ENCODE measurements around the gene NAP1L4. TPM values are rescaled to one million over a fixed set of nuclear protein-coding genes. Genes with fewer than 3 reads are reported as not detected.

The NAP1L4 gene
- total and polyA plus RNA-seq, 7 experiments from 2014 or later, result 134 to 356 (median 292) TPM

DNA sequence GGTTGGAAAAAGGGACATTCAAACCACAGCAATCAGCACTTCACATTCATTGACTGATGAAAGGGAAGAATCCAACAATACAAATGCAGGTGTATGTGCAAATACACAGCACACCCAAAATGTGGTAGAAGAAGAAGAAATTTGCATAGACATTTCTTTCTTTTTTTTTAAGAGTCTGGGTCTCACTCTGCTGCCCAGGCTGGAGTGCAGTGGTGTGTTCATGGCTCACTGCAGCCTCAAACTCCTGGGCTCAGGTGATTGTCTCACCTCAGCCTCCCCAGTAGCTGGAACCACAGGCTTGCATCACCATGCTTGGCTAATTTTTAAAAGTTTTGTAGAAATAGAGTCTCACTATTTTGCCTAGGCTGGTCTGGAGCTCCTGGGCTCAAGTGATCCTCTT is 43.2 kb upstream of the NAP1L4 start:
- no peak for DNase-seq
- ChIA-PET POLR2A (interaction anchor here (1.1 kb wide), 1 partner anchor 46 kb away, joined by 4 read pairs; no protein-coding TSS in a partner anchor), CTCF (interaction anchor here (0.7 to 4.6 kb wide), 4 partner anchors 20 to 305 kb away, joined by 3 to 25 read pairs (median 4); no protein-coding TSS in a partner anchor)
- no peaks in the 10 kb centered on the region for H3K27me3 ChIP-seq (ENCODE audit: control insufficient read depth in 2 of 2, insufficient read depth in 2 of 2, low read length in 2 of 2)
- peaks cover 7 to 68% (median 11%) of the 10 kb centered on the region in 3 experiments for H3K36me3 ChIP-seq (ENCODE audit: control insufficient read depth in 2 of 3, insufficient read depth in 3 of 3, low read length in 3 of 3)
- ATAC-seq, result no peak
- Mint-ChIP-seq H3K9me3 (no peaks in the 10 kb centered on the region), H3K27ac (peak overlapping the region in 1 of 9 donors; percentile 64), H3K4me1 (peaks cover 16 to 45% (median 22%) of the 10 kb centered on the region in 7 donors), H3K4me3 (no peak overlapping the region), H3K36me3 (peaks cover 8 to 61% (median 28%) of the 10 kb centered on the region in 5 donors), H3K27me3 (no peaks in the 10 kb centered on the region)
- no peak overlapping the region for H3K4me3 ChIP-seq (ENCODE audit: low read length)
- H3K4me1 ChIP-seq (ENCODE audit: control insufficient read depth in 2 of 2, insufficient read depth in 2 of 2, low read length in 2 of 2), result peaks cover 3 to 7% of the 10 kb centered on the region in 2 donors
- no peak overlapping the region for H3K27ac ChIP-seq (ENCODE audit: low read depth, low read length)
- no peaks in the 10 kb centered on the region for H3K9me3 ChIP-seq (ENCODE audit: control insufficient read depth in 2 of 3, low read length in 3 of 3)
- intact Hi-C loops (cut with micrococcal nuclease), result no loop called here

DNA sequence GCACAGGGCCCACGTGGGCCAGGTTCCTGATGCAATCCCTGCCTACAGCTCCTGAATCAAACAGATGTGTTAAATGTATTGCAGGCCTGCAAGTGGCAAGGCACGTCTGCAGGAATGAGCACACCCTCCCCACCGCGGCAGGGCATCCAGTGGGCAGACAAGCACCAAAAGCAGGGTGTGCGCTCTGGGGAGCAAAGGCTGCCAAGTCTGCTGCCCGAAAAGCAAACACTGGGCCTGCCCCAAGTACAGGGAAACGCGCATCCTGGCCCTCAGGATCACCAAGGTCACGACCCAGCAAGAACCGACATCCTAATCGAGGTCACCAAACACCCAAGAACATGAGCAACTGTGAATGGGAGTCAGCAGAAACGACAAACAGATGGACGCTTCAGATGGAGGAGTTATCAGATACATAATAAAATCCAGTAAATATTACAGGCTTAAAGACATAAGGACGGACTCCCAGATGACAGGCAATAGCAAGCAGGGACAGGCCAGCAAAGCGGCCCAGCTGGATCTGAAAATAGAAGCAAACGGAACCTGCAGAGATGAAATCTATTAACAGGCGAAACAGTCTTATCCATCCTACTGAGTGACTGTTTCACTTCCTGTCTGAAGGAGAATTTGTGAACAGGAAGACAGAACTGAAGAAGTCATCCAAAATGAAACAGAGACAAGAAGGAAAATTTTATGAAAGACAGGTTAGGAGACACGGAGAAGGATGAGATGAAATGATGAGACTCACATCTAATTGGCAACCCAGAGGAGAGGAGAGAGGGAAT is 38.4 kb upstream of the NAP1L4 start:
- ATAC-seq, result peak; percentile 29
- peaks cover 17 to 60% (median 27%) of the 10 kb centered on the region in 5 donors for H3K36me3 Mint-ChIP-seq
- H3K9me3 ChIP-seq (ENCODE audit: control insufficient read depth in 2 of 3, low read length in 3 of 3), result no peaks in the 10 kb centered on the region
- H3K27me3 Mint-ChIP-seq, result no peaks in the 10 kb centered on the region
- ChIA-PET POLR2A (no interaction called here), CTCF (interaction anchor here (0.8 kb wide), 1 partner anchor 81 kb away, joined by 3 read pairs; no protein-coding TSS in a partner anchor)
- H3K4me3 Mint-ChIP-seq, result no peak overlapping the region
- H3K27ac ChIP-seq (ENCODE audit: low read depth, low read length), result no peak overlapping the region
- H3K4me1 Mint-ChIP-seq, result peaks cover 0 to 24% (median 5%) of the 10 kb centered on the region in 7 donors
- intact Hi-C loops (cut with micrococcal nuclease), result no loop called here
- H3K27me3 ChIP-seq (ENCODE audit: control insufficient read depth in 2 of 2, insufficient read depth in 2 of 2, low read length in 2 of 2), result no peaks in the 10 kb centered on the region
- H3K9me3 Mint-ChIP-seq, result peaks cover 0 to 2% (median 0%) of the 10 kb centered on the region in 11 donors
- peaks cover 3 to 60% (median 10%) of the 10 kb centered on the region in 3 experiments for H3K36me3 ChIP-seq (ENCODE audit: control insufficient read depth in 2 of 3, insufficient read depth in 3 of 3, low read length in 3 of 3)
- peak overlapping the region in 5 of 9 donors; percentile 2 to 37 (median 8) for H3K27ac Mint-ChIP-seq
- no peak overlapping the region for H3K4me3 ChIP-seq (ENCODE audit: low read length)
- no peak for DNase-seq
- H3K4me1 ChIP-seq (ENCODE audit: control insufficient read depth in 2 of 2, insufficient read depth in 2 of 2, low read length in 2 of 2), result no peaks in the 10 kb centered on the region

DNA sequence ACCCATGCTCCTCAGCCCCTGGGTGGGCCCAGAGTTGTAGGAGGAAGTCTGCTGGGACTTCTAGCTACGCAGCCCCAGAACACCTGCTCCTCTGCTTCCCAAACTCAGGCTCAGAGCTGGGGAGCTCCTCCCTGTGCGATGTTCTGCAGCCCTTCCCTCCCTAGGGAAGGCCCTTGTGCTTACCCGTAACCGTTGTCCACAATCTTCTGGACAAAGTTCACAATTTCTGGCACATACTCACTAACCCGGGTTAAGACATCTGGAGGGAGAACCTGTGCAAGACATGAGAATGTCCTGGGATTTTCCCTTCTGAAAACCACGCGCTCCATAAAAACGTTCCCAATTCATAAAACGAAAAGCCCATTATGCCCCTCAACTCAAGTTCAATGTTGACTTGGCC is 36.7 kb upstream of the NAP1L4 start:
- H3K27ac Mint-ChIP-seq, result peak overlapping the region in 1 of 9 donors; percentile 55
- Histone ChIP-seq H3K27ac (ENCODE audit: low read depth, low read length) (no peak overlapping the region), H3K9me3 (ENCODE audit: control insufficient read depth in 2 of 3, low read length in 3 of 3) (no peaks in the 10 kb centered on the region), H3K36me3 (ENCODE audit: control insufficient read depth in 2 of 3, insufficient read depth in 3 of 3, low read length in 3 of 3) (peaks cover 3 to 59% (median 10%) of the 10 kb centered on the region in 3 experiments), H3K27me3 (ENCODE audit: control insufficient read depth in 2 of 2, insufficient read depth in 2 of 2, low read length in 2 of 2) (no peaks in the 10 kb centered on the region), H3K4me3 (ENCODE audit: low read length) (no peak overlapping the region), H3K4me1 (ENCODE audit: control insufficient read depth in 2 of 2, insufficient read depth in 2 of 2, low read length in 2 of 2) (no peaks in the 10 kb centered on the region)
- peaks cover 13 to 54% (median 23%) of the 10 kb centered on the region in 5 donors for H3K36me3 Mint-ChIP-seq
- H3K4me3 Mint-ChIP-seq, result no peak overlapping the region
- no peaks in the 10 kb centered on the region for H3K27me3 Mint-ChIP-seq
- no peak for ATAC-seq
- H3K9me3 Mint-ChIP-seq, result peaks cover 0 to 2% (median 0%) of the 10 kb centered on the region in 11 donors
- CTCF ChIA-PET, result interaction anchor here (0.7 kb wide), 1 partner anchor 63 kb away, joined by 3 read pairs; no protein-coding TSS in a partner anchor
- intact Hi-C loops (cut with micrococcal nuclease), result no loop called here
- DNase-seq, result no peak
- H3K4me1 Mint-ChIP-seq, result peaks cover 0 to 24% (median 5%) of the 10 kb centered on the region in 7 donors
- POLR2A ChIA-PET, result no interaction called here

DNA sequence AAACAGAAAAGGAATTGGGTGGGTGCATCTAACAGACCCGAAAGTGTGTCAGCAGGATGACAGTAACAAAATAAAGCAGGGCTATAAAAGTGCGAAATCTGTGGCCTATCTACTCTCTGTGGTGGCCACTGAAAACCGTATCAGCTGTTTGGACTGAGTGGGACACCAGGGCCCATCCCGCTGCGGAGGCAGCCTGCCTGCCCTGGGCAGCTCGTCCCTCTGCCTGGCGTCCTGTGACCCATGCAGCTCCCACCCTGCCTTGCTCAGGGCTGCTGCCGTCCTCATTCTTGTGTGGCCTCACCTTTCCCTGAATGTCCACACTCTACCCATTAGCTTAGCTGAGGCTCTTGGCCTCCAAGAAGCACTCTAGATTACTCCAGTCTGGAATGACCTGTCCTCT is 34.7 kb upstream of the NAP1L4 start:
- H3K9me3 Mint-ChIP-seq, result peaks cover 0 to 2% (median 0%) of the 10 kb centered on the region in 11 donors
- POLR2A ChIA-PET, result no interaction called here
- Histone ChIP-seq H3K9me3 (ENCODE audit: control insufficient read depth in 2 of 3, low read length in 3 of 3) (no peaks in the 10 kb centered on the region), H3K27ac (ENCODE audit: low read depth, low read length) (no peak overlapping the region), H3K4me1 (ENCODE audit: control insufficient read depth in 2 of 2, insufficient read depth in 2 of 2, low read length in 2 of 2) (peaks cover 0 to 14% of the 10 kb centered on the region in 2 donors), H3K4me3 (ENCODE audit: low read length) (no peak overlapping the region), H3K36me3 (ENCODE audit: control insufficient read depth in 2 of 3, insufficient read depth in 3 of 3, low read length in 3 of 3) (peaks cover 3 to 49% (median 10%) of the 10 kb centered on the region in 3 experiments), H3K27me3 (ENCODE audit: control insufficient read depth in 2 of 2, insufficient read depth in 2 of 2, low read length in 2 of 2) (no peaks in the 10 kb centered on the region)
- intact Hi-C loops (cut with micrococcal nuclease), result no loop called here
- ATAC-seq (no peak), DNase-seq (no peak)
- no peak overlapping the region for H3K27ac Mint-ChIP-seq
- no peak overlapping the region for H3K4me3 Mint-ChIP-seq
- H3K36me3 Mint-ChIP-seq, result peaks cover 13 to 40% (median 23%) of the 10 kb centered on the region in 5 donors
- peaks cover 16 to 35% (median 24%) of the 10 kb centered on the region in 7 donors for H3K4me1 Mint-ChIP-seq
- no peaks in the 10 kb centered on the region for H3K27me3 Mint-ChIP-seq
- CTCF ChIA-PET, result interaction anchor here (1.0 kb wide), 1 partner anchor 12 kb away, joined by 3 read pairs; no protein-coding TSS in a partner anchor

DNA sequence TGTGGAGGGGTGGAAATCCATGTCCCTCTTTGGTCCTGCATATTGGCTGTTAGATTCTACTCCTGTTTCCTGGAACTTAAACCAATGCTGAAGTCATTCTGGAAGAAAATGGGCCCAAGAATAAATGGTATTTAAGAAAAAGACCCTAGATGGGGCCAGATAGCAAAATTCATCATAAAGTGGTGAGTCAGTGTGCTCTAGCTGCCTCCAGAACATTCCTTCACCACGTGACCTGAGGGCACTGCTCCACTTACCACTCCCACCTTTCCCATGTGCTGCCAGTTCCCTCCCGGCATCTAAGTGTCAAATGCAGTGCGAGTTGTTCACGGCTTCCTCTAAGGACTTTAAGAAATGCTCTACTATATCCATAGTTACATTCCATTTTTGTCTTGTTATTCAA is 30.9 kb upstream of the NAP1L4 start:
- peak overlapping the region; percentile 37 for H3K27ac ChIP-seq (ENCODE audit: low read depth, low read length)
- H3K4me1 Mint-ChIP-seq, result peaks cover 21 to 46% (median 37%) of the 10 kb centered on the region in 7 donors
- POLR2A ChIA-PET, result interaction anchor here (0.6 to 1.6 kb wide), 4 partner anchors 33 to 488 kb away, joined by 3 to 5 read pairs (median 4); no protein-coding TSS in a partner anchor
- H3K9me3 ChIP-seq (ENCODE audit: control insufficient read depth in 2 of 3, low read length in 3 of 3), result no peaks in the 10 kb centered on the region
- no peaks in the 10 kb centered on the region for H3K27me3 Mint-ChIP-seq
- DNase-seq (no peak), ATAC-seq (no peak)
- peaks cover 4 to 23% (median 8%) of the 10 kb centered on the region in 5 donors for H3K36me3 Mint-ChIP-seq
- intact Hi-C loops (cut with micrococcal nuclease), result loop anchor here in 1 of 2 donors (1.0 kb wide), 1 partner anchor 9 kb away; no protein-coding TSS in a partner anchor
- H3K4me3 ChIP-seq (ENCODE audit: low read length), result no peak overlapping the region
- H3K27me3 ChIP-seq (ENCODE audit: control insufficient read depth in 2 of 2, insufficient read depth in 2 of 2, low read length in 2 of 2), result no peaks in the 10 kb centered on the region
- H3K9me3 Mint-ChIP-seq, result peaks cover 0 to under 1% (median 0%) of the 10 kb centered on the region in 11 donors
- H3K27ac Mint-ChIP-seq, result peak overlapping the region; percentile 30 to 88 (median 78)
- peaks cover 0 to 45% (median 3%) of the 10 kb centered on the region in 3 experiments for H3K36me3 ChIP-seq (ENCODE audit: control insufficient read depth in 2 of 3, insufficient read depth in 3 of 3, low read length in 3 of 3)
- H3K4me1 ChIP-seq (ENCODE audit: control insufficient read depth in 2 of 2, insufficient read depth in 2 of 2, low read length in 2 of 2), result peaks cover 0 to 17% of the 10 kb centered on the region in 2 donors
- CTCF ChIA-PET, result interaction anchor here (0.8 to 4.1 kb wide), 5 partner anchors 15 to 490 kb away, joined by 3 to 43 read pairs (median 4); no protein-coding TSS in a partner anchor
- H3K4me3 Mint-ChIP-seq, result peak overlapping the region in 5 of 10 donors; percentile 12 to 62 (median 57)

DNA sequence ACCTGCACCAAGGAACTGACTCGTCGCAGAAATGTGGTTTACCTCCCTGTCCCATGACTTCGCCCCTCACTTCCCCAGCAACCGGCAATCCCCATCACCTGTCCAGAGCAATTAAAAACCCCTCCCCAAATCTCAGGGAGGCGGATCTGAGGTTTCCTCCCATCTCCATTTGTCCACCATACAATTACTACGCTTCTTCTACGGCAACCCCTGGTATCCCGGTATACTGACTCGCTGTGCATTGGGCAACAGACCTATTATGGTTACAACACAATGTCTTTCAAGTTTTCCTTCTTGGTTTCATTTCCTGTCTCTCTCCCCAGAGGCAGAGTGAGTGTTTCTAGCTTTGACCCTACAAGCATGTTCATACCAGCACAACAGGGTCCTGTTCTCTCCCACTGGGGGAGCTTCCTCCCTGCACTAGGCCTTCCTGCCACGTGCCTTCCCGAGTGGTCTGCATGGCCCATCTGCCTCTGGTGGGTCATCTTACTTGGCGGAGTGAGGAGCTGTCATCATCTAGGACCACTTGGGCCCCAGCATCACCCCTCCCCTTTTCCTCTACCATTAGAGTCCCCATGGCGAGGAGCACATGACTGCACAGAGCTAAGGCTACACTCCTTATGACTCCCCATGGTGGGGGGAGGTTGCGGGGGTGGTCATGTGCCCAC is 30.3 kb upstream of the NAP1L4 start:
- DNase-seq (peak in 4 of 9 donors; percentile 11 to 25 (median 17)), ATAC-seq (peak; percentile 69)
- no peaks in the 10 kb centered on the region for H3K27me3 ChIP-seq (ENCODE audit: control insufficient read depth in 2 of 2, insufficient read depth in 2 of 2, low read length in 2 of 2)
- Mint-ChIP-seq H3K4me1 (peaks cover 21 to 46% (median 40%) of the 10 kb centered on the region in 7 donors), H3K27me3 (no peaks in the 10 kb centered on the region), H3K9me3 (no peaks in the 10 kb centered on the region), H3K4me3 (peak overlapping the region in 9 of 10 donors; percentile 25 to 61 (median 56)), H3K27ac (peak overlapping the region; percentile 30 to 88 (median 78)), H3K36me3 (peaks cover 4 to 26% (median 11%) of the 10 kb centered on the region in 5 donors)
- H3K4me1 ChIP-seq (ENCODE audit: control insufficient read depth in 2 of 2, insufficient read depth in 2 of 2, low read length in 2 of 2), result peaks cover 0 to 17% of the 10 kb centered on the region in 2 donors
- H3K9me3 ChIP-seq (ENCODE audit: control insufficient read depth in 2 of 3, low read length in 3 of 3), result no peaks in the 10 kb centered on the region
- peak overlapping the region; percentile 37 for H3K27ac ChIP-seq (ENCODE audit: low read depth, low read length)
- ChIA-PET POLR2A (interaction anchor here (1.0 to 1.6 kb wide), 3 partner anchors 33 to 47 kb away, joined by 3 to 5 read pairs (median 4); no protein-coding TSS in a partner anchor), CTCF (interaction anchor here (0.8 to 4.1 kb wide), 4 partner anchors 15 to 47 kb away, joined by 3 to 43 read pairs (median 5); no protein-coding TSS in a partner anchor)
- intact Hi-C loops (cut with micrococcal nuclease), result loop anchor here in 1 of 2 donors (1.0 kb wide), 1 partner anchor 8 kb away; no protein-coding TSS in a partner anchor
- H3K36me3 ChIP-seq (ENCODE audit: control insufficient read depth in 2 of 3, insufficient read depth in 3 of 3, low read length in 3 of 3), result peaks cover 3 to 51% (median 3%) of the 10 kb centered on the region in 3 experiments
- no peak overlapping the region for H3K4me3 ChIP-seq (ENCODE audit: low read length)

Measured in naive thymus-derived CD4-positive, alpha-beta T cell (primary cell).